Tibial nerve (tissue), 4 donors: ENCODE data around the gene FBLN2.

ENCODE experiments used
- EP300 ChIP-seq, 2 donors: sonication (generic); formaldehyde crosslinking; IDR thresholded peaks; one replicate each; pipeline ENCODE4 v1.6.1; 2017; ENCODE audit warnings: antibody characterized with exemption in 2 of 2, mild to moderate bottlenecking in 1 of 2
- TF ChIP-seq, protein P1 (sequence below), 5 experiments: fragments of 200-600 bp in 3 of 5; fragments of 450-650 bp in 2 of 5; sonication (generic) in 3 of 5; IDR thresholded peaks; one replicate each; pipeline ENCODE4 v1.5.1; 2016 to 2019; ENCODE audit warnings: antibody characterized with exemption in 5 of 5, mild to moderate bottlenecking in 3 of 5, moderate library complexity in 2 of 5

DNA sequence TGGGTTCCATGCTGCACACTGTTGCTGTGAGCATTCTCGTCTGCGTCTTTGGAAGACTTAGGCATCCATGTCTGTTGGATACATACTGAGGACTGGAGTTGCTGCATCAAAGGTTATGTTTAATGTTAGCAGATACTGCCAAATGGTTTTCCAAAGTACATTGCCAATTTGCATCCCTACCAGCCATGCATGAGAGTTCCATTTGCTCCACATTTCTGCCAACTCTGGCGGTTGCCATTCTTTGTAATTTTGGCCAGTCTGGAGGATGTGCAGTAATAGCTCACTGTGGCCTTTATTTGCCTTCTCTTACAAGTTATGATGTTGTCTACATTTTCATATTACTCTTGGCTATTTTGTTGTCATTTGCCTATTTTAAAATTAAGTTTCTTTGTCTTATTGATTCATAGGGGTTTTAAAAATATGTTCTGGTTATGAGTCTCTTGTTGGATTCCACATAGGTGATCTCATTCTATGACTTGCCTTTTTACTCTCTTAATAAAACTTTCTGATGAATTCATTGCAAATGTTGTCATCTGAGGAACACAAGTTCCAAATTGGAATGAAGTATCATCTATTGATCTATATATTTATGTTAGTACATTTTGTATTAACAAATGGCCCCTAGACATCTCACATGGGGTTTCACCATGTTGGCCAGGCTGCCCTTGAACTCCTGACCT lies 42.1 kb downstream of the FBLN2 start:
- no peak for TF ChIP-seq EP300 (IDR thresholded peaks at IDR 0.05)
- TF ChIP-seq, protein P1, sequence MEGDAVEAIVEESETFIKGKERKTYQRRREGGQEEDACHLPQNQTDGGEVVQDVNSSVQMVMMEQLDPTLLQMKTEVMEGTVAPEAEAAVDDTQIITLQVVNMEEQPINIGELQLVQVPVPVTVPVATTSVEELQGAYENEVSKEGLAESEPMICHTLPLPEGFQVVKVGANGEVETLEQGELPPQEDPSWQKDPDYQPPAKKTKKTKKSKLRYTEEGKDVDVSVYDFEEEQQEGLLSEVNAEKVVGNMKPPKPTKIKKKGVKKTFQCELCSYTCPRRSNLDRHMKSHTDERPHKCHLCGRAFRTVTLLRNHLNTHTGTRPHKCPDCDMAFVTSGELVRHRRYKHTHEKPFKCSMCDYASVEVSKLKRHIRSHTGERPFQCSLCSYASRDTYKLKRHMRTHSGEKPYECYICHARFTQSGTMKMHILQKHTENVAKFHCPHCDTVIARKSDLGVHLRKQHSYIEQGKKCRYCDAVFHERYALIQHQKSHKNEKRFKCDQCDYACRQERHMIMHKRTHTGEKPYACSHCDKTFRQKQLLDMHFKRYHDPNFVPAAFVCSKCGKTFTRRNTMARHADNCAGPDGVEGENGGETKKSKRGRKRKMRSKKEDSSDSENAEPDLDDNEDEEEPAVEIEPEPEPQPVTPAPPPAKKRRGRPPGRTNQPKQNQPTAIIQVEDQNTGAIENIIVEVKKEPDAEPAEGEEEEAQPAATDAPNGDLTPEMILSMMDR (IDR thresholded peaks at IDR 0.05), result no peak
